Ramos (cell line): ENCODE data around the gene RANBP10.

Experiments used
- in situ Hi-C: fragments of 300-500 bp; cut with MboI; formaldehyde crosslinking; loops from one replicate; pipeline ENCODE4 v1.14.3; 2022; ENCODE audit warnings: low sequenced_read_pairs; ENCODE audit not compliant: unreplicated experiment

RANBP10 gene

DNA sequence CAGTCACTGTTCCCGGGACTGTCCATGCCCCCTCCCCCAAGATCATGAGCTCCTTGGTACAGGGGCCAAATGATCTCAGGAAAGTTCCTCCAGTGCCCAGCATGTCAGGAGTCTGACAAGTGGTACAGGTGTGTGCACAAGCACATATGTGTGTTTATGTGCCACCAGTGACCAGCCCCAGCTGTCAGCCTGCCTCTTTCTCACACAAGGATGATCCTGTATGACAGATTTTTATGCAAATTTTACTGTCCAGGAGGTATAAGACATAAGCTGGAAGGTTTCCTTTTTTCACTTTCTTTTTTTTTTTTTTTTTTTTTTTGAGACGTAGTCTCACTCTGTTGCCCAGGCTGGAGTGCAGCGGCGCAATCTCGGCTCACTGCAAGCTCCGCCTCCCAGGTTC lies 55.9 kb downstream of the RANBP10 start:
- in situ Hi-C loops: no loop called here

DNA sequence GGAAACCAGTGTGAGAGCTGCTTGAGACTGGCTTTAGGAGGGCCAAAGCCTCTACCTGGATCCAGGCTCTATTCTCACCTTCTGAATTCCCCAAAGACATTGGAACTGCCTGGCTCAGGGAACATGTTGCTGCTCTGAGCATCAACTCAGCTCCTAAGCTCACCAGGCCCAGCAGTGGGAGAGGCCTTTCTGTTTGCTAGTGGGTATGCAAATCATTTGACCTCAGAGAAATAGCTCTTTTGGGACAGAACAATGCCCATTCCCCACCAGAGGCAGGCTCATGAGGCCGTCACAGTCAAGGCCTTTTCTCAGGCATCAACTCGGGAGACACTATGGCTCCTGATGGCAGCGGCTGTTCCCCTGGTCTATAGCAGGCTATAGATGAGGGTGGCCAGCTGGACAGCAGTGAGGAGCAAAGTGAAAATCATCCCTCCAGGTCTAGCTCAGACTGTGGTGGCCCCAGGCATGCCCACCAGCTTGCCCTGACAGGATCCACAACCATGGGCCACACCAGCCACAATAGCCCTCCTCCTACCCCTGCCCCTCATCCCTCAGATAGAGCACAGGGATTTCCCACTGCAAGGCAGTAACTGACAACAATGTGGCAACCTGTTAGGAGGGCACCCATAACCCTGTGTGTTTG lies 56.8 kb downstream of the RANBP10 start:
- in situ Hi-C loops: no loop called here

DNA sequence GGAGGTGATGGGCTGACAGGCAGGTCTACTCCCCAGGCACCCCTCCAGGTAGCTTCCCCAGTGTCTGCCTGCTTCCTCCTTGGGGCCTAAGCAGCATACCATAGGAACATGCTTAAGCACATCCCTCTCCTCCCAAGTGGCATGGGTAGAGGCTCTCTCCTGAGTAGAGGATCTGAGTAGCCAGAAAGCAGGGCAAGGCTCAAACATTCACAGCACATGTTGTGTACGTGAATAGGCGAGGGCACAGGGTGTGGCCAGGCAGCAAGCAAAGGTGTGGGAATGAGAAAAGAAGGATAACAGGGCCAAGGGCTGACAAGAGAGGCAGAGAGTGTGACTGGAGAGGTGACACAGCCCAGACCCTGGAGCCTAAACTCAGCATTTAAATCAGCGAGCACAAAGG lies 57.5 kb downstream of the RANBP10 start:
- in situ Hi-C loops: no loop called here

GRCh38 chr16:67746846-67747245 lies 59.5 kb downstream of the RANBP10 start:
- in situ Hi-C loops: no loop called here

- in situ Hi-C loops: no loop called here
Observed at GRCh38 chr16:67741118-67741517, 65.2 kb downstream of the RANBP10 start.

DNA sequence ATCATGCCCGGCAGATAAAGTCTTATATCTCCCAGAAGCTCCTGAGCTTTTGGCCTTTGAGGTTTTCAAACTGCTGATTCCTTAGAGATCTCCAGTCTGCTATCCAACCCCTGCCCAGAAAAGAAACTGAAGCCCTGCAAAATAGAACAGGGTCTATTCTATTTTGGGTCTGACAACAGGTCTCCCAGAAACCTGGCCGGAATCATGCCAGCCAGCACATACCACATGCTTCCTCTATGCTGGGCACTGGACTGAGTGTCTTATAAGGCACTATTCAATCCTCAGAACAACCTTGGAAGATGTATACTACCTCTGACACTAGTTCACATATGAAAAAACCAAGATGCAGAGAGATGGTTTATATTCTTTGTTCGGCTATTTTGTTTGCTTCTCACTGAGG lies 66.0 kb downstream of the RANBP10 start:
- in situ Hi-C loops: no loop called here

- in situ Hi-C loops: no loop called here
Observed at GRCh38 chr16:67736858-67737257, 69.5 kb downstream of the RANBP10 start.

- in situ Hi-C loops: no loop called here
Observed at GRCh38 chr16:67734731-67735201, 71.6 kb downstream of the RANBP10 start.

DNA sequence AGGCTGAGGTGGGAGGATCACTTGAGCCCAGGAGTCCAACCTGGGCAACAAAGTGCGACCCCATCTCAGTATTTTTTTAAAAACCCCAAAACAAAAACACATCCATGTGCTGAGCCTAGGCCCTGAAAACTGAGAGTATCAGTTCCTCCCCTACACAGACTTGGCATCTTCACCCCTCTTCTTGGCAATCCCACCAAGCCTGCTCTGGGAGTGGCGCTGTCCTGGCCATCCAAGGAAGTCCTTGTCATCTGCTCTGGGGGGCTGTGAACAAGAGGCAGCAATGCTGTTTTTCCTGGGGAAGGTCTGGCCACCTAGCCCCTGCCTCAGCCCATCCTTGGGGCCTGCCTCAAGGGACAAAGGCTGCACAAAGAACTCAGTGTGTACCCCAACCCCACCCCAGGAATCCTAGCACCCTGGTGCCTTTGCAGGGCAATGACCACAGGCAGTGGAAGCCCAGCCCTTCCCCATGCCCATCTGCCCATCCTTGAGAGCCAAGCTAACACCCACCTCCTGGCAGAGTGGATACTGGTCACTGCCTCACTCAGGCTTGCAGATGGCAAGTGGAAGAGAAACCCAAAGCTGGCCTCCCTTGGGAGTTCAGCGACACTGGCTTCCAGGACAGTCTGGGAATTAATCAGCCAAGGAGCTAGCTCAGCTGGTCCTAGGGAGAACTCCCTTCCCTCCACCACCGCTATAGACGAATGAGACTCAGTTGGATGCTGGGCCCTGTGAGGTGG lies 72.5 kb downstream of the RANBP10 start:
- in situ Hi-C loops: no loop called here

GRCh38 chr16:67731753-67732095 lies 74.6 kb downstream of the RANBP10 start:
- in situ Hi-C loops: no loop called here

- in situ Hi-C loops: no loop called here
Observed at GRCh38 chr16:67731071-67731752, 75.1 kb downstream of the RANBP10 start.

DNA sequence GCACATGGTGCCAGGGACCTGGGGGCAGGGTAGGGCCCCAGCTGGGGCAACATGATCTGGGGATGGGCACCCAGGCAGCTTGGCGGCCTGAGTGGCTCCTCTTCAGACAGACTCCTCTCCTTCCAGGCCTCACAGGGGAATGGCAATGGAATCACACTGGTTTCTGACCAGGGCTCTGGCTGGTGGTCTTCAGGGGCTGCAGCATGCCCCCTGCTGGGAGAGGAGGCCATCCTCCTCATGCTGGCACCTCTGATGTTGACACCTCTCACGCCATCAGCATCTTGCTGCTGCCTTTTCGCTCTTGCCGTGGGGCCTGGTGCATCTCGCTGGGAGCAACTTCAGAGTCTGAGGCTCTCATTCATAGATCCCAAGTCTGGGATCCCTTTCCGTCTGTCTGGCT lies 76.0 kb downstream of the RANBP10 start:
- in situ Hi-C loops: no loop called here

DNA sequence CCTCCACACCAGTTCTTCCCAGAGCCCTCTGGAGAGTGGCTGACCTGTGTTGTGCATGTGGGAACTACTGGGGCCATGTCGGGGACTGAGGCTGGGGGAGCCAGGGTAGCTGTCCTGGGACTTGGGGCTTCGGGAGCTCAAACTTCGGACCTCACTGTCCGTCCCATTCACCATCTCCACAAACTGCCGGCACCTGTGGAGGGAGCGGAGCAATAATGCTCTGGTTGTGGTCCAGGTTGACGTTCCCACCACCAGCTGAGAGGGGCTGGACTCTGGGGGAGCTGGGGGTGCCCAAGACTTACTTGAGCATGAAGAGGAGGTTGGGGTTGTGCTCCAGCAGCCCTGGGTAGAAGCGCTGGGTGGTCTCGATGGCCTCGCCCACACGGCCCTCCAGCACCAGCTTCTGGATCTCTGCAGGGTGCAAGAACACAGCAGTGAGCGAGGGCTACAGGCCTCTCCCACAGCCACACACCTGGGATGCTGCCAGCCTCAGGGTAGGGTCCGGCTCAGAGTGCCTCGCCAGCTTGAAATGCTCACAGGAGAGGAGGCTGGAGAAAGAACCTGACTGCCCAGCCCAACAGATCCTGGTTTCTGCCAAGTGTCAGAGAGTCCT lies 76.6 kb downstream of the RANBP10 start:
- in situ Hi-C loops: no loop called here

GRCh38 chr16:67727521-67728485 lies 78.6 kb downstream of the RANBP10 start:
- in situ Hi-C loops: no loop called here

DNA sequence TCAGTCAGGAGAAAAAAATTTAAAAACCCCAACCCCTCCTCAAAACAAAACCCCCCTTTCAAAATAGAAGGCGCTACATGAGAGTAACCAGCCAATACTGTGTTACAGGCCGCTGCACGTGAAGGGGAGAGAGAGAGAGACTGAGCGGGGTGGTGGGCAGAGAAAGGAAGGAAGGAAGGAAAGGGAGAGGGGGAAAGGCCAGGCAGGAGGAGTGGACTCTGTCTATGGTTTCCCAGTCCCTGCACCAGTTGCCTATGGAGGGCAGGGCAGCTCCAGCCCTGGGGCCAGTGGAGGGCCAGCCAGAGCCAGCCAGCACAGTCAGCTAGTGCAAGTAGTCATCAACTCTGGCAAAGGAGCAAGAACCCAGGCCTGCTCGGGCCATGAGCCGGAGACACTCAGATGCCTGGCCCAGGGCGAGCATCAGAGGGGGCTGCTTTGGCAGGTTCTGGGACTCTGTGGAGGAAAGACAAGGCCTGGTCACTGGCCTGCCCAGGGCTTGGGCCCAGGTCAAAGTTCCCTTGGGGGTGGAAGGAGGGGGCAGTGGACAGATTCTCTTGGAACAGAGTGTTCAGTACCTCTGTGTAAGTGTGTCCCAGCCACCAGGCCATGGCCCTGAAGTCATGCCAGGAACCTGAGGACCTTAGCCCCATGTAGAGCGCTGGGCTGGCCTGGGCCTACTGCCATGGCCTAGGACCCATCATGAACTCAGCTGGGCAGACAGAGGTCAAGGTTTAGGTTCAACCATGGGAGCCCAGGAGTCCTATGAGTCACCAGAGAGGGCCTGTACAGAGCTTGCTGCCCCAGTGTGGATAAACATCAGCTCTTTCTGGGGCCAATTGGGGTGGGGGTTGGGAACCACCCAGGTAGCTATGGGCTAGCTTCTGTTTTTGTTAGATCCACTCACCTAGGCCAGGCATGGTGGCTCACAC lies 80.0 kb downstream of the RANBP10 start:
- in situ Hi-C loops: no loop called here

GRCh38 chr16:67723911-67724305 lies 82.5 kb downstream of the RANBP10 start:
- in situ Hi-C loops: no loop called here

- in situ Hi-C loops: no loop called here
Observed at GRCh38 chr16:67723151-67723910, 83.0 kb downstream of the RANBP10 start.

- in situ Hi-C loops: no loop called here
Observed at GRCh38 chr16:67720236-67720635, 86.1 kb downstream of the RANBP10 start.
